Erythroblast (primary cell): Measurements from ENCODE around the gene FAM13A.
A peak's percentile ranks its signal among the peaks of the same experiment; 100 is the strongest.

Experiments used
- DNase-seq, 2 experiments: peaks; one replicate each; lab custom pipeline; 2025; lab: John Stamatoyannopoulos, UW
- GATA1 ChIP-seq: IDR thresholded peaks from 2 replicates; pipeline ENCODE4 v1.6.1; 2011; ENCODE audit warnings: low read depth, mild to moderate bottlenecking, control low read depth, low read length, moderate library complexity
- POLR2A ChIP-seq: IDR thresholded peaks from 2 replicates; pipeline ENCODE4 v1.6.1; 2011; ENCODE audit warnings: mild to moderate bottlenecking, low read length

Gene FAM13A

GRCh38 chr4:88810325-88810724 lies 246.7 kb downstream of the FAM13A start:
- DNase-seq = no peak
- TF ChIP-seq POLR2A (no peak), GATA1 (no peak)

- no peak for DNase-seq
- TF ChIP-seq GATA1 = no peak
- no peak for TF ChIP-seq POLR2A
Measured at GRCh38 chr4:88809576-88810219, 247.3 kb downstream of the FAM13A start.

- TF ChIP-seq GATA1 (no peak), POLR2A (no peak)
- no peak for DNase-seq
Measured at GRCh38 chr4:88809101-88809500, 247.9 kb downstream of the FAM13A start.

- DNase-seq = no peak
- TF ChIP-seq GATA1 (no peak), POLR2A (no peak)
Measured at GRCh38 chr4:88807499-88807898, 249.5 kb downstream of the FAM13A start.

- no peak for TF ChIP-seq GATA1
- no peak for TF ChIP-seq POLR2A
- no peak for DNase-seq
Measured at GRCh38 chr4:88804234-88804633, 252.8 kb downstream of the FAM13A start.

- peak in 1 of 2 experiments; percentile 41 for DNase-seq
- TF ChIP-seq GATA1 = no peak
- TF ChIP-seq POLR2A = no peak
Measured at GRCh38 chr4:88803600-88804096, 253.3 kb downstream of the FAM13A start.

- no peak for TF ChIP-seq GATA1
- no peak for TF ChIP-seq POLR2A
- DNase-seq = no peak
Measured at GRCh38 chr4:88802585-88803286, 254.2 kb downstream of the FAM13A start.

- no peak for DNase-seq
- TF ChIP-seq GATA1 (no peak), POLR2A (no peak)
Measured at GRCh38 chr4:88802138-88802537, 254.8 kb downstream of the FAM13A start.

GRCh38 chr4:88799900-88800299 lies 257.1 kb downstream of the FAM13A start:
- DNase-seq = no peak
- TF ChIP-seq GATA1 (no peak), POLR2A (no peak)

GRCh38 chr4:88797725-88798124 lies 259.3 kb downstream of the FAM13A start:
- TF ChIP-seq GATA1 (no peak), POLR2A (no peak)
- no peak for DNase-seq

- no peak for DNase-seq
- TF ChIP-seq POLR2A (no peak), GATA1 (no peak)
Measured at GRCh38 chr4:88796545-88796944, 260.4 kb downstream of the FAM13A start.

GRCh38 chr4:88794952-88795351 lies 262.0 kb downstream of the FAM13A start:
- peak in 1 of 2 experiments; percentile 14 for DNase-seq
- TF ChIP-seq GATA1 (no peak), POLR2A (no peak)

GRCh38 chr4:88794087-88794690 lies 262.8 kb downstream of the FAM13A start:
- no peak for TF ChIP-seq POLR2A
- no peak for TF ChIP-seq GATA1
- DNase-seq = no peak

GRCh38 chr4:88793475-88793874 lies 263.5 kb downstream of the FAM13A start:
- no peak for DNase-seq

GRCh38 chr4:88792821-88793220 lies 264.2 kb downstream of the FAM13A start:
- TF ChIP-seq POLR2A = no peak
- no peak for TF ChIP-seq GATA1
- DNase-seq = peak in 1 of 2 experiments; percentile 3

More at GRCh38 chr4:88793475-88793874, 263.5 kb downstream of the FAM13A start:
- TF ChIP-seq POLR2A (no peak), GATA1 (no peak)
